Activated B cell treated with CpG ODN at 0.5 μM for 24 hours (primary cell): ENCODE results near the gene DNAJC25. TPM values are rescaled to one million over a fixed set of nuclear protein-coding genes. Genes with fewer than 3 reads are reported as not detected.
"Not testable (repeated sequence)": the region's sequence is repeated elsewhere in the genome, so short reads cannot be mapped to it uniquely, and the experiment has no call there.

Experiments used
- ATAC-seq: fragments of 200-7000 bp; cut with Tn5 transposase; one replicate; pipeline ENCODE4 v1.10.0; 2021; ENCODE audit warnings: low read depth, mild to moderate bottlenecking, moderate library complexity
- CTCF ChIA-PET: fragments of 350-600 bp; sonication (Branson Sonifier 250); formaldehyde crosslinking; loops from one replicate; lab custom pipeline; 2021; ENCODE audit warnings: antibody characterized with exemption; lab: Charles Lee
- POLR2A ChIA-PET: fragments of 350-600 bp; sonication (Branson Sonifier 250); formaldehyde crosslinking; loops from one replicate; lab custom pipeline; 2021; ENCODE audit warnings: antibody characterized with exemption; lab: Charles Lee
- DNase-seq: peaks from one replicate; pipeline ENCODE4 v3.0.0; 2022
- H3K27ac Mint-ChIP-seq: one replicate; pipeline ENCODE4 v1.8.0; 2020; ENCODE audit warnings: mixed read lengths
- H3K27me3 Mint-ChIP-seq: one replicate; pipeline ENCODE4 v1.8.0; 2021; ENCODE audit warnings: mixed read lengths
- H3K36me3 Mint-ChIP-seq: one replicate; pipeline ENCODE4 v1.8.0; 2021; ENCODE audit warnings: low read depth, mixed read lengths
- H3K4me1 Mint-ChIP-seq: one replicate; pipeline ENCODE4 v1.8.0; 2021; ENCODE audit warnings: mixed read lengths
- H3K4me3 Mint-ChIP-seq: one replicate; pipeline ENCODE4 v1.8.0; 2020; ENCODE audit warnings: mild to moderate bottlenecking, mixed read lengths
- H3K9me3 Mint-ChIP-seq: one replicate; pipeline ENCODE4 v1.8.0; 2020; ENCODE audit warnings: mixed read lengths
- CTCF ChIP-seq: fragments of 200-600 bp; IDR thresholded peaks from one replicate; pipeline ENCODE4 v1.8.0; 2022; ENCODE audit warnings: antibody characterized with exemption, mild to moderate bottlenecking
- intact Hi-C: fragments of 100-400 bp; cut with micrococcal nuclease; formaldehyde crosslinking; loops from one replicate; pipeline ENCODE4 v1.15.1; 2024
- total RNA-seq: library from RNA; stranded (reverse); gene quantifications from 2 replicates; pipeline ENCODE4 v1.2.3, GENCODE V29; 2022

DNAJC25 gene
- total RNA-seq, 1 donor from 2014 or later = 4.3 TPM

GRCh38 chr9:111610845-111611244 is 20.3 kb upstream of the DNAJC25 start:
- no peaks in the 10 kb centered on the region for H3K36me3 Mint-ChIP-seq
- H3K27ac Mint-ChIP-seq = no peak overlapping the region
- no peak overlapping the region for H3K4me3 Mint-ChIP-seq
- intact Hi-C loops = no loop called here
- ChIA-PET CTCF (no interaction called here), POLR2A (no interaction called here)
- H3K4me1 Mint-ChIP-seq = no peaks in the 10 kb centered on the region
- H3K9me3 Mint-ChIP-seq = no peaks in the 10 kb centered on the region
- H3K27me3 Mint-ChIP-seq = peaks cover 40% of the 10 kb centered on the region
- DNase-seq (no peak), ATAC-seq (no peak)
- TF ChIP-seq CTCF = no peak

- ATAC-seq (no peak), DNase-seq (no peak)
- no peaks in the 10 kb centered on the region for H3K9me3 Mint-ChIP-seq
- CTCF ChIA-PET = no interaction called here
- H3K27me3 Mint-ChIP-seq = peaks cover 40% of the 10 kb centered on the region
- no peak overlapping the region for H3K27ac Mint-ChIP-seq
- H3K36me3 Mint-ChIP-seq = no peaks in the 10 kb centered on the region
- H3K4me3 Mint-ChIP-seq = no peak overlapping the region
- intact Hi-C loops = no loop called here
- TF ChIP-seq CTCF = no peak
- POLR2A ChIA-PET = no interaction called here
- H3K4me1 Mint-ChIP-seq = no peaks in the 10 kb centered on the region
Observed at GRCh38 chr9:111613436-111614040, 17.6 kb upstream of the DNAJC25 start.

- intact Hi-C loops = no loop called here
- no peak for TF ChIP-seq CTCF
- Mint-ChIP-seq H3K4me1 (no peaks in the 10 kb centered on the region), H3K4me3 (no peak overlapping the region), H3K36me3 (no peaks in the 10 kb centered on the region), H3K27ac (no peak overlapping the region), H3K27me3 (peaks cover 25% of the 10 kb centered on the region), H3K9me3 (no peaks in the 10 kb centered on the region)
- DNase-seq (no peak), ATAC-seq (no peak)
- POLR2A ChIA-PET = interaction anchor here (0.6 kb wide), 1 partner anchor 17 kb away, joined by 3 read pairs; no protein-coding TSS in a partner anchor
- CTCF ChIA-PET = no interaction called here
Observed at GRCh38 chr9:111615928-111616327, 15.2 kb upstream of the DNAJC25 start.

GRCh38 chr9:111617349-111617748 is 13.8 kb upstream of the DNAJC25 start:
- DNase-seq, intact Hi-C loops, H3K36me3 Mint-ChIP-seq, POLR2A ChIA-PET, H3K9me3 Mint-ChIP-seq, CTCF ChIA-PET, H3K4me3 Mint-ChIP-seq, ATAC-seq, H3K27ac Mint-ChIP-seq, H3K4me1 Mint-ChIP-seq: not testable (repeated sequence)
- peaks cover 25% of the 10 kb centered on the region for H3K27me3 Mint-ChIP-seq

- no peaks in the 10 kb centered on the region for H3K9me3 Mint-ChIP-seq
- TF ChIP-seq CTCF = no peak
Observed at GRCh38 chr9:111621895-111622480, 9.1 kb upstream of the DNAJC25 start.

More at GRCh38 chr9:111621895-111622480, 9.1 kb upstream of the DNAJC25 start:
- no peak for ATAC-seq
- H3K27ac Mint-ChIP-seq = no peak overlapping the region
- intact Hi-C loops = no loop called here
- peaks cover 14% of the 10 kb centered on the region for H3K27me3 Mint-ChIP-seq
- no peaks in the 10 kb centered on the region for H3K36me3 Mint-ChIP-seq
- H3K4me3 Mint-ChIP-seq = no peak overlapping the region
- CTCF ChIA-PET = interaction anchor here (0.6 to 1.0 kb wide), 3 partner anchors 10 to 221 kb away, joined by 3 to 4 read pairs (median 4); no protein-coding TSS in a partner anchor
- no peaks in the 10 kb centered on the region for H3K4me1 Mint-ChIP-seq
- POLR2A ChIA-PET = interaction anchor here (1.0 kb wide), 1 partner anchor 9 kb away, joined by 3 read pairs; the partner anchor contains the start of gene DNAJC25
- no peak for DNase-seq
